Activated T-cell treated with anti-CD3 and anti-CD28 coated beads for 24 hours (primary cell): ENCODE measurements around the gene KHSRP.
"Not testable (repeated sequence)": the region's sequence is repeated elsewhere in the genome, so short reads cannot be mapped to it uniquely, and the experiment has no call there.

ENCODE experiments used
- DNase-seq: peaks from one replicate; pipeline ENCODE4 v3.0.0-alpha.2; 2020; ENCODE audit warnings: low read depth

Gene KHSRP

GRCh38 chr19:6417713-6418561 is 6.7 kb downstream of the KHSRP start:
- no peak for DNase-seq

DNA sequence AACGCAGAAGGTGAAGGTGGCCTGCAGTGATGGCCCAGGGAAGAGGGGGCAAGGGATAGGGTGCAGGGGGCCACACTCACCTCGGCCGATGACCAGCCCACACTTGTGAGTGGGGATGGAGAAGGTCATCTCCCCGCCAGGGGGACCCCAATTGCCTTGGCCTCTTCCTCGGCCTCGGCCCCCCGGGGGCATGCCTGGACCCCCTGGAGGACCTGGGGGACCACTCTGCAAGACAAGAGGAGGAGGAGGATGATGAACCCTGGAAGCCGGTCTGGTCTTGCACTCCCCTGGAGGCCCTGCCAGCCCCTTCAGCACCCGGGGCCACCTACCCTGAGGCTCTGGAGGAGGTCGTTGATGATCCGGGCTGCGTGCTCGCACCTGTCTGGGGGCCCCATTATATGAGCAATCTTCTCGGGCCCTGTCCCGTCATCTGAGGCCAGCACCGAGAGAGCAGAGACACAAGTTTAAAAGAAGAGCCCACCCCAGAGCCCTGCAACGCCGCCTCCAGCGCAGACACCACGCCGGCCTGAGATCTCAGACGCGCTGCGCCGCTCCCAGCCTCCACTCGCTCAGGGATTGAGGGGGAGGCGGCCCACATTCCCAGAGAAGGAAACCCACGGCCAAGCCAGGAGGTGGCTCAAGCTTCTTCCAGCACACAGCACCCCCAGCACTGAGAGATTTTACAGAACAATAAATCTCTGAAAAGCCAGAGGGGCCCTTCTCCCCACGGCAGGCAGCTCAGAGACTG is 7.8 kb downstream of the KHSRP start:
- DNase-seq = no peak

- DNase-seq = no peak
These were observed 8.9 kb downstream of the KHSRP start for GRCh38 chr19:6415591-6416190.

DNA sequence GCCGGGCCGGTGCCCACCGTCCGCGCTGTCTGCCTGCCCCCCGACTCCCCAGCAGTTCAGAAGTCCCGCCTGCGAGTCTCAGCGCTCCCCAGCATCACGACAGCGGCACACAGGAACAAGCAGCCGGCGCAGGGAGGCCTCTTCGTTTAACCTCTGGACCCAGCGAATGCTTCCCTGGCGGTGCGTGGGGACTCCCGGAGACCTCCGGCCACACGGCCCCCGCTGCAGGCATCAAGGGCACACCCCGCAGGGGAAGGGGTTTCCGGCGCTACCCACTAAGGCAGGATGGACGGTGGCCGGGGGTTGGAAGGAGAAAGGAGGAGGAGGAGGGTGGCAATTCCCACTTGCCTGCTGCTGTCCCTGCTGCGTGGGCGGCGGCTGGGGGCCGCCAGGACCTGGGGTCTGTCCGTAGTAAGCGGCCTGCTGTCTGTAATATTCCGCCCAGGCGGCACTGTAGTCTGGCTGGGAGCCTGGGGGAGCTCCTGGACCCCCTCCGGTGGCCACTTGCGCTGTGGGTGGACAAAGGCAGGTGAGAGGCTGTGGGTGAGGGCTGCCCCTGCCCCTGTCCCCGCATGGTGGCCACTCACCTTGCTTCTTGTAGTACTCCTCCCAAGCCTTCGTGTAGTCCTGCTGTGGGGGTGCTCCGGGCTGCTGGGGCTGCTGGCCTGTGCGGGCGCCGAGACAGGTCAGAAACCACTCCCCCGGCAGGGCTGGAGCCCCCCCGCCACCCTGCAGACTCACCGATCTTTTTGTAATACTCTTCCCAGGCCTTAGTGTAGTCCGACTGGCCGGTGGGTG is 9.6 kb downstream of the KHSRP start:
- DNase-seq = no peak

DNA sequence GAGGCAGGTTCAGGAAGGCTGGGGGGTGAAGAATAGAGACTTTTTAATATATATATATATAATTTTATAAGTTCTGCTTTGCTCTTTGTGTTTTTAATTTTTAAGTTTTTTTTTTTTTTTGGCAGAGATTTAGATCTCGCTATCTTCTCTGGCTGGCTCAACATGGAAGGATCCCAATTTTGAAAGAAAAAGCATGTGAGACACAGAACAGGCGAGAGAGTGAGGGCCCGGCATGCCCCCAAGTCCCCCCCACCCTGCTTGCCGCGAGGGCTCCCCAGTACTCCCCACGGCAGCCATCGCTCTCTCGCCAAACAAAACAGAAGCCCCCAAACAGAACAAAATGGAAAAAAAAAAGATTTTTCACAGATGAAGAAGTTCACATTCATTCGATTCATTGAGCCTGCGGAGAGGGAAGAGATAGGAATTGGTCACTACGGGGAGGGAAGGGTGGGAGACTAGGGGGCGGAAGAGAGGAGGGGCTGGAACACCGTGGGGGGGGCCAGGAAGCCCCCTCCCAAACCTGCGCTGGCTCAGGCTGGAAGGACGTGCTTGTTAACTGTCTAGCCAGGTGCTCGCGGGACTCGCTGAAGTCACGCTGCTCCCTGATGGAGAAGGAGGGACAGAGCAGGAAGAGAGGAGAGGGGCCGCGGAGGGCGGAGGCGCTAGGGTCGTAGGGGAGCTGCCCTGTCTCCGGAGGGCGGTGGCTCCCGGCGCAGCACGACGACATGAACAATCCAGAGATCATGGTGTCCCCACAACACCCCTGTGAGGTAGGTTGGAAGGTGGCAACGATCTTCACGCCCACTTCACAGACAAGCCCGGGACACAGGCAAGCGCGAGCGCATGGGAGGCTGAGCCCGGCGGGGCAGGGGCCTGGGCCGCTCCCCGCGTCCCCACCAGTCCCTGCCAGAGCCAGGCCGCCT is 10.6 kb downstream of the KHSRP start:
- DNase-seq = no peak

GRCh38 chr19:6413291-6413690 is 11.3 kb downstream of the KHSRP start:
- no peak for DNase-seq

GRCh38 chr19:6412447-6413091 is 12.0 kb downstream of the KHSRP start:
- DNase-seq = peak; percentile 26

- DNase-seq = no peak
These were observed 12.6 kb downstream of the KHSRP start for GRCh38 chr19:6412061-6412446.

DNA sequence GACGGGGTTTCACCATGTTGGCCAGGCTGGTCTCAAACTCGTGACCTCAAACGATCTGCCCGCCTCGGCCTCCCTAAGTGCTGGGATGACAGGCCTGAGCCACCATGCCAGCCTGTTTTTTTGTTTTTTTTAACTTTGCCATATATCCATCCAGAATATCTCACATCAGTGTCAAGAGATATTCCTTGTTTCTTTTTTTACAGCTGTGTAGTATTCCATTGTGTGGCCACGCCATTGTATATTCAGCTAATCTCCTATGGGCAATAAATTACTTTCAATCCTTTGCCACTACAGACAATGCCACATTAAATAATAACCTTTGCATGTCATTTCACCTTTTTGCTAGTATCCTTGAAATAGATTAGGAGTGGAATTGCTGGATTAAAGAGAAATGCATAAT is 15.3 kb downstream of the KHSRP start:
- DNase-seq = no peak

DNA sequence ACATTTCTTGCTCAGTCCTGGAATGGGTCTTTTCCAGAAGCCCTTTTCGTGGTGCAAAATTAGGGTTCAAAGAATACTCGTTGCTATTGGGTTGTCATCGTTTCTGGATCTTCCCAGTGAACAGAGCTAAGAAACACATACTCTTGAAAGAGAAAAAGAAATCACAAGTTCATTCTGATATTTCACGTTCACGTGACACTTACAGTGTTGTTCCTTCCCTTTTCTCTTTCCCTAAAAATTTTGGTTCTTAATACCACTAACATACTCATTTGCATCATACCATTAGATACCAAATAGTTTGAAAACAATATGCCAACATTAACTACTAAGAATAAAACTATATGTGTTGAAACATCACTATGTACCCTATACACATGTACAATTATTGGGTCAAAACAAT is 18.2 kb downstream of the KHSRP start:
- no peak for DNase-seq

- no peak for DNase-seq
These were observed 21.6 kb downstream of the KHSRP start for GRCh38 chr19:6402837-6403608.

GRCh38 chr19:6402058-6402457 is 22.6 kb downstream of the KHSRP start:
- no peak for DNase-seq

DNA sequence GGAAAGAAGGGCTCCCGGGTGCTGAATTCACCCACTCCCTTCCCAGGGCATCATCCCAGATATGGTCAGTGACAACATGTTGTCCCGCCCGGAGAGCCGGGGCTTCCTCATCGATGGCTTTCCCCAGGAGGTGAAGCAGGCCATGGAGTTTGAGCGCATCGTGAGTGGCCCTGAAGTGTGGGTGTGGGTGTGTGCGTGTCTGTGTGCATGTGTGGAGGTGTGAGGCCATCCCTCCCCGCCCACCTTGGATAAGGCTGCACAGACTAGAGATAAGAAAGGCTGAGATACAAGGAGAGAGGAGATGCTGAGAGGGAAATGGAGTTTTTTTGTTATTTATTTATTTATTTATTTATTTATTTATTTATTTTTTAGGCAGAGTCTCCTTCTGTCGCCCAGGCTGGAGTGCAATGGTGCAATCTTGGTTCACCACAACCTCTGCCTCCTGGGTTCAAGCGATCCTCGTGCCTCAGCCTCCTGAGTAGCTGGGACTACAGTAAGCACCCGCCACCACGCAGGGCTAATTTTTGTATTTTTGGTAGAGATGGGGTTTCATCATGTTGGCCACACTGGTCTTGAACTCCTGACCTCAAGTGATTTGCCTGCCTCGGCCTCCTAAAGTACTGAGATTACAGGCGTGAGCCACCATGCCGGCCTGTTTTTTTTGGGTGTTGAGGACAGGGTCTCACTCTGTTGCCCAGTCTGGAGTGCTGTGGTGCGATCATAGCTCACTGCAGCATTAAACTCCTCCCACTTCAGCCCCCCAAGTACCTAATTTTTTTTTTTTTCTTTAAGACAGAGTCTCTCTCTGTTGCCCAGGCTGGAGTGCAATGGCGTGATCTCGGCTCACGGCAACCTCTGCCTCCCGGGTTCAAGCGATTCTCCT is 24.3 kb downstream of the KHSRP start:
- DNase-seq = not testable (repeated sequence)

DNA sequence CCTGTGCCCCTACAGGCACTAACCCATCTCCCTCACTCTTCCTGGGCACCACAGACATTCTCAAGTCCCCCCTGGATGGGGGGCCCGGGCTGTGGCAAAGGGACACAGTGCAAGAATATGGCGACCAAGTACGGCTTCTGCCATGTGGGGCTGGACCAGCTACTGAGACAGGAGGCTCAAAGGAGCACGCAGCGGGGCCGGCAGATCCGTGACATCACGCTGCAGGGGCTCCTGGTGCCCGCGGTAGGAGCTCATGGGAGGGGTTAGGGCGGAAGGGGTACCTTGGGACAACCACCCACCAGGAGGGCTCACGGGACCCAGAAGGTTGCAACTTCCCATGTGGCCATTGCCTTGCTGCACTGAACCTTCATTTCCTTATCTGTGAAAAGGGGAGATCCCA is 28.3 kb downstream of the KHSRP start:
- DNase-seq = no peak

GRCh38 chr19:6394831-6395230 is 29.8 kb downstream of the KHSRP start:
- DNase-seq = no peak

GRCh38 chr19:6393983-6394412 is 30.6 kb downstream of the KHSRP start:
- DNase-seq = peak; percentile 73

DNA sequence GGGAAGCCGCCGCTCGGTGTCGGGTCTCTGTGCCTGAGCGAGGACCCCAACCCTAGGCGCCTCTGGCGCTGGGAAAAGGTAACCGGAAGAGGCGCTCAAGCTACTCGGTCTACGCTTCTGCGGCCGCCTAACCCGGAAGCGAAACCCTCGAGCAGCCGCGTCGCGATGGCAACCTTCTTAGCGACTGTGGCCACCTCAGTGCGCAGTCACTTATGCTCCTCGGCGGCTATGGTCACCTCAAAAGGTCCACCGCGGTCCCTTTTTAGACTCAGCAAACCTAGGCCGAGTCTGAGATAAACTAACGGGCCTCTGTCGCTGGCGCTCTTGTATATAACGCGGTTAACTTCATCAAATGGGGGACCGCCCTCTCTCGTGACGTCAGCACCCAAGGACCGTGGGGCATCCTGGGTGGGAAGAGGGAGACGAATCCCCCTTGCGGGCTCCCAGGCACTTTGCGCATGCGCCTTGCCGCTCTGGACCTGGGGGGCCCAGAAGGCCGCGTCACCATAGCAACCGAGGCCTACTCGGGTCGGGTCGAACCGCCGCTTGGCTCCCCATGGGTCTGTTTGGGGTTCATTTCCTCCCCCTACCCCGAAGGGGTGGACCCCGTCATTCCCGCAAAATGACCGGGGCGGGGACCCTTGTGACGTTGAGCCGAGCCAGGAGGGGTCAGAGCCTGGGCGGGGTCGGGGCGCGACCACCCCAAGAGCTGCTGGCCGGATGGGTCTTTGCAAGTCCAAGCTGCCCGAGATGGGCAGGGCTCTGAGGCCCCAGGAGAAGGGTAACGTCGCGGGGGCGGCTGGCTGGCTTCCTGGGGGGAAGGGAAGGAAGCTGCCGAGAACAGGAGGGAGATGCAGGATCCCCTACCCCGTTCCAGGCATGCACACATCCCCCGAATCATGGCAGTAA is 31.3 kb downstream of the KHSRP start, which contains the start of gene GTF2F1:
Gene GTF2F1 (minus strand): TSS at position 91 of the 909 bp plus-strand sequence. CDS start 169 bp downstream, outside the sequence.
- peak; percentile 91 for DNase-seq
